ENCODE data around the gene ATG10. TPM values are rescaled to one million over a fixed set of nuclear protein-coding genes. Genes with fewer than 3 reads are reported as not detected.

The ATG10 gene
- total and polyA plus RNA-seq, 2 of the 8 experiments (the other 6 are each of a cell fraction or from before 2014, with no cell fraction given), result 3.7 to 8.8 TPM

GRCh38 chr5:82297711-82298110 lies 325.9 kb downstream of the ATG10 start:
- Histone ChIP-seq H3K79me2 (ENCODE audit: control insufficient read depth in 1 of 2, insufficient read depth in 2 of 2, low read length in 2 of 2) (no peaks in the 10 kb centered on the region), H3K79me1 (ENCODE audit: low read depth, low read length) (no peaks in the 10 kb centered on the region), H2AFZ (ENCODE audit: low read length) (no peak overlapping the region), H4K20me1 (replicated peaks in 1 of 2; ENCODE audit: control insufficient read depth in 1 of 2, insufficient read depth in 2 of 2, low read length in 2 of 2) (no peaks in the 10 kb centered on the region), H3K4ac (replicated peaks; ENCODE audit: insufficient read length, low read depth, low read length) (no peak overlapping the region), H3K14ac (ENCODE audit: insufficient read length) (no peak overlapping the region), H3K36me3 (ENCODE audit: control insufficient read depth in 2 of 4, insufficient read depth in 4 of 4, low read length in 3 of 4) (no peaks in the 10 kb centered on the region), H3K9me3 (ENCODE audit: insufficient read depth in 2 of 2, low read depth in 1 of 2, low read length in 1 of 2) (no peaks in the 10 kb centered on the region), H4K8ac (ENCODE audit: extremely low read depth, insufficient read depth, low read length) (no peak overlapping the region), H4K5ac (ENCODE audit: insufficient read length, low read depth, low read length) (no peak overlapping the region), H3K9ac (replicated peaks in 1 of 4; ENCODE audit: extremely low read depth in 1 of 4, low read depth in 3 of 4, low read length in 3 of 4) (no peak overlapping the region), H3K18ac (ENCODE audit: extremely low read depth, low read length) (no peak overlapping the region), H3K27ac (ENCODE audit: low read depth, low read length) (no peak overlapping the region), H3K23me2 (ENCODE audit: low read depth, low read length) (0 out of 2 replicates have a peak, but pooled peaks cover 2% of the 10 kb centered on the region), H3K4me2 (ENCODE audit: insufficient read depth in 1 of 2, low read depth in 2 of 2, low read length in 2 of 2) (no peak overlapping the region), H2BK5ac (ENCODE audit: low read depth, low read length) (no peak overlapping the region), H3K27me3 (replicated peaks in 1 of 4; ENCODE audit: control insufficient read depth in 3 of 4, extremely low read depth in 1 of 4, insufficient read depth in 3 of 4, low read length in 3 of 4) (no peaks in the 10 kb centered on the region; a peak in 1 of 7 replicates), H2BK120ac (replicated peaks; ENCODE audit: low read depth, low read length) (no peak overlapping the region), H2AK5ac (ENCODE audit: low read depth, low read length) (no peak overlapping the region), H4K91ac (replicated peaks; ENCODE audit: insufficient read length, low read length) (no peak overlapping the region), H3K23ac (ENCODE audit: insufficient read length) (no peak overlapping the region), H3K4me3 (ENCODE audit: extremely low read depth in 1 of 4, insufficient read depth in 2 of 4, low read depth in 3 of 4, low read length in 4 of 4) (no peak overlapping the region), H3K56ac (replicated peaks; ENCODE audit: insufficient read length, low read depth, low read length) (no peak overlapping the region), H2BK15ac (ENCODE audit: low read length) (no peak overlapping the region), H2BK12ac (ENCODE audit: low read depth, low read length) (no peak overlapping the region), H3K4me1 (replicated peaks in 1 of 4; ENCODE audit: control insufficient read depth in 3 of 4, insufficient read depth in 4 of 4, low read length in 3 of 4) (peaks cover 4 to 9% (median 5%) of the 10 kb centered on the region in 4 experiments; a peak in 6 of 7 replicates), H2BK20ac (ENCODE audit: low read length) (no peak overlapping the region)
- FAIRE-seq (no peak), DNase-seq (ENCODE audit: low read depth in 1 of 2, low spot score in 2 of 2) (no peak)
- CTCF ChIA-PET (ENCODE audit: partially characterized antibody), result interaction anchor here (0.6 to 2.5 kb wide), 5 partner anchors 14 to 42 kb away, joined by 3 to 11 read pairs (median 4); no protein-coding TSS in a partner anchor
- POLR2A ChIA-PET (ENCODE audit: partially characterized antibody), result no interaction called here
- WGBS, 2 experiments (ENCODE audit: extremely low coverage in 1 of 2, insufficient coverage in 1 of 2, insufficient read length in 1 of 2, insufficient replicate concordance in 2 of 2, low coverage in 1 of 2, low lambda C conversion rate in 2 of 2, missing lambda C conversion rate in 1 of 2), result 59% methylated on average over 3 of the region's 3 CpGs; no CpG with 5 or more reads in 1 of the 2 experiments
- TF ChIP-seq CBX8 (IDR thresholded peaks at IDR 0.05; ENCODE audit: borderline replicate concordance, low read depth, low read length) (no peak), E2F6 (IDR thresholded peaks at IDR 0.05) (no peak), ATF3 (IDR thresholded peaks at IDR 0.05; ENCODE audit: insufficient read depth, low read depth, low read length) (no peak), POLR2A (IDR thresholded peaks at IDR 0.05; ENCODE audit: control extremely low read depth in 1 of 2, low read depth in 2 of 2, low read length in 2 of 2) (no peak), NANOG (IDR thresholded peaks at IDR 0.05; ENCODE audit: insufficient read depth, low read depth, low read length, poor library complexity, severe bottlenecking) (no peak), SIN3A (conservative IDR thresholded peaks at IDR 0.05 in 1 of 2, IDR thresholded peaks at IDR 0.05 in 1 of 2; ENCODE audit: low read depth in 1 of 2, low read length in 2 of 2) (no peak), TEAD4 (IDR thresholded peaks at IDR 0.05; ENCODE audit: low read depth, low read length) (no peak), JUN (IDR thresholded peaks at IDR 0.05; ENCODE audit: low read depth, low read length) (no peak), KDM5A (IDR thresholded peaks at IDR 0.05; ENCODE audit: low read length) (no peak), CTCF (IDR thresholded peaks at IDR 0.05; ENCODE audit: control extremely low read depth in 1 of 3, insufficient read depth in 1 of 3, low read depth in 1 of 3, low read length in 3 of 3) (no peak)

All from H1 (cell line).